Endodermal cell (in vitro differentiated cells): ENCODE data around the gene SORCS1. TPM values are rescaled to one million over a fixed set of nuclear protein-coding genes. Genes with fewer than 3 reads are reported as not detected.

Experiments used
- DNase-seq: peaks from one replicate; pipeline ENCODE4 v3.0.0-alpha.2; 2017
- H3K27ac ChIP-seq: 2 replicates; pipeline ENCODE4 v1.5.1; 2013; ENCODE audit warnings: mild to moderate bottlenecking, low read depth, low read length, moderate library complexity
- H3K27me3 ChIP-seq: 2 replicates; pipeline ENCODE4 v1.6.1; 2013; ENCODE audit warnings: mild to moderate bottlenecking, low read length, moderate library complexity; ENCODE audit not compliant: insufficient read depth, control insufficient read depth, poor library complexity, severe bottlenecking
- H3K36me3 ChIP-seq: 2 replicates; pipeline ENCODE4 v1.7.0; 2013; ENCODE audit warnings: mild to moderate bottlenecking, low read length, moderate library complexity; ENCODE audit not compliant: control insufficient read depth, insufficient read depth
- H3K4me1 ChIP-seq: one replicate; pipeline ENCODE4 v1.7.0; 2013; ENCODE audit warnings: low read length; ENCODE audit not compliant: control insufficient read depth, insufficient read depth
- H3K4me3 ChIP-seq: 2 replicates; pipeline ENCODE4 v1.5.1; 2013; ENCODE audit warnings: mild to moderate bottlenecking, low read length, moderate library complexity
- H3K9ac ChIP-seq: 2 replicates; pipeline ENCODE4 v1.6.1; 2013; ENCODE audit warnings: mild to moderate bottlenecking, low read length, moderate library complexity; ENCODE audit not compliant: poor library complexity, severe bottlenecking; ENCODE audit errors: extremely low read depth
- H3K9me3 ChIP-seq: 2 replicates; pipeline ENCODE4 v1.6.1; 2013; ENCODE audit warnings: mild to moderate bottlenecking, low read length, moderate library complexity; ENCODE audit not compliant: control insufficient read depth
- H3K27ac Mint-ChIP-seq: 2 replicates; pipeline ENCODE4 v1.8.0; 2020; ENCODE audit warnings: mixed read lengths
- H3K27me3 Mint-ChIP-seq: 2 replicates; pipeline ENCODE4 v1.8.0; 2021; ENCODE audit warnings: mild to moderate bottlenecking, mixed read lengths; ENCODE audit not compliant: insufficient read depth
- H3K36me3 Mint-ChIP-seq: 2 replicates; pipeline ENCODE4 v1.8.0; 2020; ENCODE audit warnings: low read depth, mixed read lengths
- H3K4me1 Mint-ChIP-seq: 2 replicates; pipeline ENCODE4 v1.8.0; 2020; ENCODE audit warnings: mixed read lengths
- H3K4me3 Mint-ChIP-seq: 2 replicates; pipeline ENCODE4 v1.8.0; 2020; ENCODE audit warnings: mild to moderate bottlenecking, moderate library complexity, mixed read lengths
- H3K9me3 Mint-ChIP-seq: 2 replicates; pipeline ENCODE4 v1.8.0; 2020; ENCODE audit warnings: mild to moderate bottlenecking, mixed read lengths
- WGBS, 2 experiments: methylation state at CpG; one replicate each; pipeline versions ENCODE4 v1.1.5 to v1.1.7; 2013; ENCODE audit warnings: missing lambda C conversion rate in 2 of 2, mixed read lengths in 1 of 2; ENCODE audit not compliant: insufficient coverage in 1 of 2, insufficient read length in 1 of 2; 5-methylcytosine and 5-hydroxymethylcytosine counted together
- total RNA-seq, 2 donors: library from RNA; stranded (reverse); fragmentation: NEBNext Ultra II Directional in 1 of 2; extraction: Animal tissue kit (Norgen Biotek cat#: 25700) in 1 of 2; gene quantifications; 2 replicates in 1 of 2; 3 replicates in 1 of 2; pipeline ENCODE4 v1.2.1, GENCODE V29; 2021
- TF ChIP-seq, protein P1 (sequence below): fragments of 200-600 bp; sonication (generic); conservative IDR thresholded peaks from 2 replicates; pipeline ENCODE4 v1.5.0; 2021; ENCODE audit warnings: antibody characterized with exemption, mild to moderate bottlenecking

The SORCS1 gene
- total RNA-seq, 2 donors from 2014 or later, result 57.4 to 79.6 TPM

DNA sequence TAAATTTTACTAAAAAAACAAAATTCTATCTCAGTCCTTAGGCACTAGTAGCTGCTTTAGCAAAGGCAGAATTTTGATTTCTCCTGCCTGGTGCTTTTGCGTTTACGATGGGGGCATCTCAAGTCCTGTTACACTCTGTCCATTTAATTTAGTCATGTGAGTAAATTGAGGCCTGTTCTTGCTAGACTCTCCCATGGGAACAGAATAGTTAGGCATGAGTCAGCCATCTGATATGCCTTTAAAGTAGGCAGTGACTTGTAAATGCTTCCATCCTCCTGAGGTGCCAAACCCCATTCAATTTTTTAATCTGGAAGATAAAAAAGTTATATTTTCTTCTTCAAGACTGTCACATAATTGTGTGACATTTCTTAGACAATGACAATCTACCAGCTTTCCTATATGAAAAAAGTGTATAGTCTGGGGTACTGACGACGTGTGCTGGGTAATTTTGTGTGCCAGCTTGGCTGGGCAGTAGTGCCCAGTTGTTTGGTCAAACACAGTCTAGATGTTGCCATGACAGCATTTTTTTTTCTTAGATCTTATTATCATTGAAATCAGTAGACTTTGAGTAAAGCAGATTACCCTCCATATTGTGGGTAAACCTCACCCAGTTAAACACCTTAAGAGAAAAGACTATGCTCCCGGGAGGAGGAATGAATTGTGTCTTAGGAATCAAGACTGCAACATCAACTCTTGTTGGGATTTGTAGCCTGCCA lies 603.4 kb downstream of the SORCS1 start:
- Mint-ChIP-seq H3K9me3 (no peaks in the 10 kb centered on the region), H3K4me1 (peaks cover 1% of the 10 kb centered on the region), H3K27me3 (peaks cover 2% of the 10 kb centered on the region), H3K4me3 (no peak overlapping the region), H3K36me3 (no peaks in the 10 kb centered on the region), H3K27ac (no peak overlapping the region)
- no peaks in the 10 kb centered on the region for H3K36me3 ChIP-seq
- no peak overlapping the region for H3K9ac ChIP-seq
- H3K27ac ChIP-seq, result no peak overlapping the region
- H3K27me3 ChIP-seq, result no peaks in the 10 kb centered on the region
- WGBS, 2 experiments, result 94% methylated on average over 5 of the region's 5 CpGs; no CpG with 5 or more reads in 1 of the 2 experiments
- H3K9me3 ChIP-seq, result no peaks in the 10 kb centered on the region
- TF ChIP-seq, protein P1, sequence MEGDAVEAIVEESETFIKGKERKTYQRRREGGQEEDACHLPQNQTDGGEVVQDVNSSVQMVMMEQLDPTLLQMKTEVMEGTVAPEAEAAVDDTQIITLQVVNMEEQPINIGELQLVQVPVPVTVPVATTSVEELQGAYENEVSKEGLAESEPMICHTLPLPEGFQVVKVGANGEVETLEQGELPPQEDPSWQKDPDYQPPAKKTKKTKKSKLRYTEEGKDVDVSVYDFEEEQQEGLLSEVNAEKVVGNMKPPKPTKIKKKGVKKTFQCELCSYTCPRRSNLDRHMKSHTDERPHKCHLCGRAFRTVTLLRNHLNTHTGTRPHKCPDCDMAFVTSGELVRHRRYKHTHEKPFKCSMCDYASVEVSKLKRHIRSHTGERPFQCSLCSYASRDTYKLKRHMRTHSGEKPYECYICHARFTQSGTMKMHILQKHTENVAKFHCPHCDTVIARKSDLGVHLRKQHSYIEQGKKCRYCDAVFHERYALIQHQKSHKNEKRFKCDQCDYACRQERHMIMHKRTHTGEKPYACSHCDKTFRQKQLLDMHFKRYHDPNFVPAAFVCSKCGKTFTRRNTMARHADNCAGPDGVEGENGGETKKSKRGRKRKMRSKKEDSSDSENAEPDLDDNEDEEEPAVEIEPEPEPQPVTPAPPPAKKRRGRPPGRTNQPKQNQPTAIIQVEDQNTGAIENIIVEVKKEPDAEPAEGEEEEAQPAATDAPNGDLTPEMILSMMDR, result no peak
- no peak overlapping the region for H3K4me3 ChIP-seq
- DNase-seq, result no peak
- H3K4me1 ChIP-seq, result no peaks in the 10 kb centered on the region

DNA sequence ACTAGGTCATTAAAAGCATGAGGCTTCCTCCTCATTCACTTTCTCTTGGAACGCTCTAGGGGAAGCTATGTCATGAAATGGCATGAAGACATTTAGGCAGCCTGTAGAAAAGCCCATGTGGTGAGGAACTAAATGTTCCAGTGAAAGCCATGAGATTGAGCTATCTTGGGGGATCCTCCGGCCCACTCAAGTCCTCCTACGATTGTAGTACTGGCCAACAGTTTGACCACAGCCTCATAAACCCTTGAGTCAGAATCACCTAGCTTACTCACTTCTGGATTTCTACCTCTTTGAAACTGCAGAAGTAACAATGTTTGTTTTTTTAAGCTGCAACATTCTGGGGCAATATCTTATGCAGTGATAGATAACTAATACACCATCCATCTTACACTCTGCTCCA lies 605.1 kb downstream of the SORCS1 start:
- WGBS, 2 experiments, result 99% methylated on average over 3 of the region's 3 CpGs; no CpG with 5 or more reads in 1 of the 2 experiments
- DNase-seq, result no peak
- no peak overlapping the region for H3K27ac ChIP-seq

DNA sequence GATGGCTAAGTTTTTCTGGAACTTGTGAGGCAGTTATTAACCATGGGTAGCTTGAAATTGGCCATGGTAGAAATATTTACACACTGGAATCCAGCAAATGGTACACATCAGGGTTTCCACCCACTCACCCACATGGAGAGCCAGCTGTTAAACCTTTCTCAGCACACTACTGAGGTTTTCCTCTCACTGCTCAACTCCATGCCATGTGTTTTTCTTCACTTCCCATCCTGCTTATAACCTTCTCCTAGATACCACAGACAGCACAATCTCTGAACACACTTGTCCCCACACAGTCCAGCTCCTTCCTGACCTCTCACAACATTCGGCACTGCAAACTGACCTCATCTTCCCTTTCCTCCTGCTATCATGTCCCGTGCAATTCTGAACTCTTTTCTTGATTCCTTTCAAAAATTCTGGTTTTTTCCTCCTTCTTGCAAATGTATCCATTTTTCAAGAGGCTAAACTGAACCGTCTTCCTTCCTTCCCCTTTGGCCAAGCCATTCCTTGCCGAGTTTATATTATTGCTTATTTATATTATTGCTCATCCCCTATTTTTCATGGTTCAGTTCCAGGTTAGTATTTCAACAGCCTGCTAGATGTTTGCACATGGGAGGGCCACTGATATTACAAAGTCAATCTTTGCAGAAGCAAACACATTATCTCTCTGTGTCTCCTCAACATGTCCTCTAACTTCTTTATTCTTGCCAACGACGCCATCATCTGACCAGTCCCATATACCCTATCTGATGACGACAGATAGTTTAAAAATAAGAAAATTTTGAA lies 606.4 kb downstream of the SORCS1 start:
- H3K9me3 Mint-ChIP-seq, result no peaks in the 10 kb centered on the region

More for the DNA sequence above, 605.1 kb downstream of the SORCS1 start:
- H3K9ac ChIP-seq, result no peak overlapping the region
- peaks cover 1% of the 10 kb centered on the region for H3K4me1 Mint-ChIP-seq
- H3K4me3 ChIP-seq, result no peak overlapping the region
- H3K36me3 ChIP-seq, result no peaks in the 10 kb centered on the region
- H3K9me3 Mint-ChIP-seq, result no peaks in the 10 kb centered on the region
- TF ChIP-seq, protein P1, result no peak
- H3K9me3 ChIP-seq, result no peaks in the 10 kb centered on the region
- H3K27me3 ChIP-seq, result no peaks in the 10 kb centered on the region
- H3K4me3 Mint-ChIP-seq, result no peak overlapping the region
- H3K27me3 Mint-ChIP-seq, result no peaks in the 10 kb centered on the region
- peaks cover 3% of the 10 kb centered on the region for H3K4me1 ChIP-seq
- no peak overlapping the region for H3K27ac Mint-ChIP-seq
- H3K36me3 Mint-ChIP-seq, result no peaks in the 10 kb centered on the region

More for the DNA sequence above, 606.4 kb downstream of the SORCS1 start:
- no peak overlapping the region for H3K4me3 ChIP-seq
- no peaks in the 10 kb centered on the region for H3K9me3 ChIP-seq
- no peak overlapping the region for H3K9ac ChIP-seq
- no peaks in the 10 kb centered on the region for H3K27me3 Mint-ChIP-seq
- H3K4me1 Mint-ChIP-seq, result no peaks in the 10 kb centered on the region
- H3K27ac Mint-ChIP-seq, result no peak overlapping the region
- no peaks in the 10 kb centered on the region for H3K36me3 ChIP-seq
- no peak overlapping the region for H3K27ac ChIP-seq
- no peak for DNase-seq
- no peak overlapping the region for H3K4me3 Mint-ChIP-seq
- TF ChIP-seq, protein P1, result no peak
- peaks cover 5% of the 10 kb centered on the region for H3K4me1 ChIP-seq
- H3K27me3 ChIP-seq, result no peaks in the 10 kb centered on the region
- no peaks in the 10 kb centered on the region for H3K36me3 Mint-ChIP-seq
- 92 to 95% methylated on average over 3 to 7 of the region's 7 CpGs for WGBS, 2 experiments
